ENCODE results near the gene DISC1. TPM values are rescaled to one million over a fixed set of nuclear protein-coding genes. Genes with fewer than 3 reads are reported as not detected.

Gene DISC1
- polyA plus RNA-seq, 3 donors: 5.5 to 14.7 (median 5.8) TPM

GRCh38 chr1:231935856-231936255, 309.3 kb downstream of the DISC1 start:
- WGBS (ENCODE audit: insufficient coverage): 88% methylated on average over 4 of the region's 7 CpGs
- no peak overlapping the region for H3K27ac ChIP-seq (ENCODE audit: low read depth in 1 of 2, low read length in 2 of 2)
- peaks cover 27 to 46% of the 10 kb centered on the region in 2 donors for H3K36me3 Mint-ChIP-seq
- H3K9ac ChIP-seq (ENCODE audit: insufficient read depth, low read length, poor library complexity, severe bottlenecking): no peak overlapping the region
- no peak overlapping the region for H2AFZ ChIP-seq (ENCODE audit: insufficient read depth, low read depth, low read length, poor library complexity, severe bottlenecking)
- intact Hi-C loops (cut with micrococcal nuclease): no loop called here
- no peak overlapping the region for H3K4me3 Mint-ChIP-seq
- no peaks in the 10 kb centered on the region for H3K79me2 ChIP-seq (ENCODE audit: insufficient read depth, low read length)
- H3K4me3 ChIP-seq (replicated peaks in 1 of 3; ENCODE audit: low read depth in 2 of 3, low read length in 3 of 3): no peak overlapping the region
- no peaks in the 10 kb centered on the region for H3K4me1 Mint-ChIP-seq
- H3K36me3 ChIP-seq (replicated peaks in 1 of 2; ENCODE audit: control insufficient read depth in 1 of 2, insufficient read depth in 2 of 2, low read length in 2 of 2): peaks cover 4 to 33% of the 10 kb centered on the region in 2 donors
- TF ChIP-seq CTCF (IDR thresholded peaks at IDR 0.05): no peak
- peaks cover 0 to 8% (median 5%) of the 10 kb centered on the region in 7 donors for H3K9me3 Mint-ChIP-seq
- peaks cover 33% of the 10 kb centered on the region for H4K20me1 ChIP-seq (ENCODE audit: insufficient read depth, low read length)
- H3K4me2 ChIP-seq (replicated peaks; ENCODE audit: extremely low read depth, low read length, poor library complexity, severe bottlenecking): no peak overlapping the region
- H3K27me3 ChIP-seq (ENCODE audit: control insufficient read depth in 2 of 2, insufficient read depth in 2 of 2, low read length in 2 of 2): no peaks in the 10 kb centered on the region
- no peaks in the 10 kb centered on the region for H3K4me1 ChIP-seq (ENCODE audit: control insufficient read depth in 1 of 2, insufficient read depth in 2 of 2, low read length in 2 of 2)
- H3K27me3 Mint-ChIP-seq (ENCODE audit: low read depth in 3 of 3): no peaks in the 10 kb centered on the region
- no peak overlapping the region for H3K27ac Mint-ChIP-seq
- DNase-seq: no peak
- H3K9me3 ChIP-seq (replicated peaks in 1 of 2; ENCODE audit: control insufficient read depth in 1 of 2, insufficient read depth in 1 of 2, low read length in 2 of 2): peaks cover 3 to 6% of the 10 kb centered on the region in 2 donors

- DNase-seq: no peak
- intact Hi-C loops (cut with micrococcal nuclease): no loop called here
- H4K20me1 ChIP-seq (ENCODE audit: insufficient read depth, low read length): peaks cover 33% of the 10 kb centered on the region
- Mint-ChIP-seq H3K4me3 (no peak overlapping the region), H3K27ac (no peak overlapping the region), H3K27me3 (ENCODE audit: low read depth in 3 of 3) (no peaks in the 10 kb centered on the region), H3K36me3 (peaks cover 32 to 58% of the 10 kb centered on the region in 2 donors), H3K9me3 (peaks cover 0 to 3% (median 2%) of the 10 kb centered on the region in 7 donors), H3K4me1 (no peaks in the 10 kb centered on the region)
- no peak overlapping the region for H3K9ac ChIP-seq (ENCODE audit: insufficient read depth, low read length, poor library complexity, severe bottlenecking)
- no peak for TF ChIP-seq CTCF (IDR thresholded peaks at IDR 0.05)
- H3K27ac ChIP-seq (ENCODE audit: low read depth in 1 of 2, low read length in 2 of 2): no peak overlapping the region
- no peak overlapping the region for H3K4me3 ChIP-seq (replicated peaks in 1 of 3; ENCODE audit: low read depth in 2 of 3, low read length in 3 of 3)
- H3K36me3 ChIP-seq (replicated peaks in 1 of 2; ENCODE audit: control insufficient read depth in 1 of 2, insufficient read depth in 2 of 2, low read length in 2 of 2): peaks cover 4 to 36% of the 10 kb centered on the region in 2 donors
- no peak overlapping the region for H2AFZ ChIP-seq (ENCODE audit: insufficient read depth, low read depth, low read length, poor library complexity, severe bottlenecking)
- H3K79me2 ChIP-seq (ENCODE audit: insufficient read depth, low read length): no peaks in the 10 kb centered on the region
- H3K4me2 ChIP-seq (replicated peaks; ENCODE audit: extremely low read depth, low read length, poor library complexity, severe bottlenecking): no peak overlapping the region
- no peaks in the 10 kb centered on the region for H3K27me3 ChIP-seq (ENCODE audit: control insufficient read depth in 2 of 2, insufficient read depth in 2 of 2, low read length in 2 of 2)
- H3K9me3 ChIP-seq (replicated peaks in 1 of 2; ENCODE audit: control insufficient read depth in 1 of 2, insufficient read depth in 1 of 2, low read length in 2 of 2): no peaks in the 10 kb centered on the region
- 73% methylated on average over 4 of the region's 9 CpGs for WGBS (ENCODE audit: insufficient coverage)
- H3K4me1 ChIP-seq (ENCODE audit: control insufficient read depth in 1 of 2, insufficient read depth in 2 of 2, low read length in 2 of 2): no peaks in the 10 kb centered on the region
Observed at GRCh38 chr1:231936983-231937775, 310.6 kb downstream of the DISC1 start.

Measured in CD14-positive monocyte (primary cell).